GM12872 (cell line): ENCODE measurements around the gene LRMDA.

ENCODE experiments used
- CTCF ChIP-seq: IDR thresholded peaks from 3 replicates; pipeline ENCODE4 v1.5.1; 2011; ENCODE audit warnings: low read depth, mild to moderate bottlenecking, low read length, moderate library complexity; ENCODE audit not compliant: insufficient read depth

The LRMDA gene

GRCh38 chr10:75755528-75755927 lies 324.1 kb downstream of the LRMDA start:
- TF ChIP-seq CTCF = no peak

GRCh38 chr10:75761289-75761688 lies 329.9 kb downstream of the LRMDA start:
- no peak for TF ChIP-seq CTCF

- TF ChIP-seq CTCF = no peak
Observed at GRCh38 chr10:75762431-75762802, 331.0 kb downstream of the LRMDA start.

- TF ChIP-seq CTCF = no peak
Observed at GRCh38 chr10:75763652-75764051, 332.2 kb downstream of the LRMDA start.

- TF ChIP-seq CTCF = no peak
Observed at GRCh38 chr10:75764974-75765788, 333.8 kb downstream of the LRMDA start.

- TF ChIP-seq CTCF = no peak
Observed at GRCh38 chr10:75765789-75766096, 334.3 kb downstream of the LRMDA start.

- no peak for TF ChIP-seq CTCF
Observed at GRCh38 chr10:75766106-75766505, 334.7 kb downstream of the LRMDA start.
